Spinal cord (tissue), 10 donors: ENCODE data around the gene WDR17. TPM values are rescaled to one million over a fixed set of nuclear protein-coding genes. Genes with fewer than 3 reads are reported as not detected.

Experiments used
- DNase-seq, 6 donors: peaks; one replicate each; pipeline versions ENCODE4 v3.0.0 to v3.0.0-alpha.2; 2013 to 2015; ENCODE audit warnings: low spot score in 6 of 6, low read depth in 4 of 6
- H3K27ac ChIP-seq: one replicate; pipeline ENCODE4 v1.5.1; 2013; ENCODE audit warnings: low read depth, low read length, control low read depth
- H3K27me3 ChIP-seq: one replicate; pipeline ENCODE4 v1.6.1; 2013; ENCODE audit warnings: low read length; ENCODE audit not compliant: control insufficient read depth, insufficient read depth
- H3K36me3 ChIP-seq: one replicate; pipeline ENCODE4 v1.6.1; 2013; ENCODE audit warnings: low read length; ENCODE audit not compliant: control insufficient read depth, insufficient read depth
- H3K4me1 ChIP-seq: one replicate; pipeline ENCODE4 v1.6.1; 2013; ENCODE audit warnings: low read length; ENCODE audit not compliant: control insufficient read depth, insufficient read depth
- H3K4me3 ChIP-seq: one replicate; pipeline ENCODE4 v1.5.1; 2013; ENCODE audit warnings: low read depth, low read length, control low read depth
- H3K9me3 ChIP-seq: one replicate; pipeline ENCODE4 v1.6.1; 2013; ENCODE audit warnings: low read length; ENCODE audit not compliant: control insufficient read depth, insufficient read depth
- WGBS: methylation state at CpG from one replicate; pipeline ENCODE4 v1.1.5; 2013; ENCODE audit warnings: missing lambda C conversion rate; ENCODE audit not compliant: insufficient coverage; 5-methylcytosine and 5-hydroxymethylcytosine counted together
- polyA plus RNA-seq, 2 donors: library from polyadenylated mRNA; unstranded; fragments of 120-200 nt; gene quantifications; one replicate each; pipeline ENCODE4 v1.2.1, GENCODE V29; 2013; ENCODE audit not compliant: insufficient read length in 2 of 2
- small RNA-seq: library from RNA; depleted of rRNA; stranded (forward); fragments of <200 nt; gene quantifications from one replicate; pipeline ENCODE3, GENCODE V24; 2014; ENCODE audit warnings: low replicate concordance
- total RNA-seq, 2 donors: library from RNA; depleted of rRNA in 1 of 2; stranded (reverse); fragments of 120-200 nt in 1 of 2; fragments of >200 nt in 1 of 2; gene quantifications; one replicate each; pipeline versions ENCODE4 v1.2.3 to v1.2.4, GENCODE V29; 2013 to 2014
- donor health status: healthy.

Gene WDR17
- total and polyA plus RNA-seq, 4 donors: 20.3 to 42.5 (median 28.2) TPM

GRCh38 chr4:176226736-176227135 is 161.1 kb downstream of the WDR17 start:
- 62% methylated on average over 3 of the region's 5 CpGs for WGBS
- no peak for DNase-seq
- no peaks in the 10 kb centered on the region for H3K36me3 ChIP-seq
- no peaks in the 10 kb centered on the region for H3K4me1 ChIP-seq
- H3K27me3 ChIP-seq: no peaks in the 10 kb centered on the region
- no peak overlapping the region for H3K27ac ChIP-seq
- H3K4me3 ChIP-seq: no peak overlapping the region
- H3K9me3 ChIP-seq: no peaks in the 10 kb centered on the region

DNA sequence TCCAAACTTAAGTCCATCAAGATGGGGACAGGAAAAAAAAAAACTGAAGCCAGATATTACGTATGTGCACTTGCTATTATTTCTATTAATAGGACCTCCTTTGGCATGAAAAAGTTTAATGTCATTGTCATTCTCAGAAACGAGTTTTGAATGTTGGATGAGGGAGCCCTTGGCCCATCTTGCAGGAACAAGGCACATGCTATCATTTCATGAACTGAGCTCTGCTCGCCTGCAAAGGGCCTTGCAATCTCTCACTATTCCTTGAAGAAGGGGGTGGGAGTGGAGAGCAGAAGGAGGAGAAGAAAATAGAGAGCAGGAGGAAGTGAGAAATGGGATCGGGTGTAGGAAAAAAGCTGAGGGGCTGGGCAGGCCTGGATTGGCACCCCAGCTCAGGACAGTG is 164.0 kb downstream of the WDR17 start:
- H3K36me3 ChIP-seq: no peaks in the 10 kb centered on the region
- 85% methylated on average over 2 of the region's 4 CpGs for WGBS
- H3K9me3 ChIP-seq: no peaks in the 10 kb centered on the region
- no peak overlapping the region for H3K4me3 ChIP-seq
- no peaks in the 10 kb centered on the region for H3K27me3 ChIP-seq
- H3K4me1 ChIP-seq: no peaks in the 10 kb centered on the region
- DNase-seq: peak in 1 of 6 donors; percentile 14
- no peak overlapping the region for H3K27ac ChIP-seq

Small RNA genes lying within 50 kb of the gene (small RNA-seq; reads per million reads assigned to genes)
- not detected for gene RF00432

Other genes starting within 250 kb of the WDR17 start
- 1 to 10 TPM in 1 of 2 donors, under 1 TPM in 1; 0.50 to 1.1 TPM for gene SPATA4, start 129.7 kb downstream of the WDR17 start, total RNA-seq
- 1 to 10 TPM in 1 of 2 donors, under 1 TPM in 1; 0.78 to 1.2 TPM for gene SPATA4, start 129.7 kb downstream of the WDR17 start, polyA plus RNA-seq
- gene ASB5, start 203.4 kb downstream of the WDR17 start, total RNA-seq: 1 to 10 TPM in 1 of 2 donors, not detected in 1; 1.7 TPM
- under 1 TPM; 0.35 to 0.44 TPM for gene ASB5, start 203.4 kb downstream of the WDR17 start, polyA plus RNA-seq